GM12873 (cell line): ENCODE results near the gene CNKSR3.

Experiments used
- TF ChIP-seq, protein P1 (sequence below): IDR thresholded peaks from 2 replicates; pipeline ENCODE4 v1.5.1; 2012; ENCODE audit warnings: low read depth, mild to moderate bottlenecking, moderate library complexity, low read length, control low read depth; ENCODE audit not compliant: insufficient read depth; ENCODE audit errors: missing control alignments

Gene CNKSR3

DNA sequence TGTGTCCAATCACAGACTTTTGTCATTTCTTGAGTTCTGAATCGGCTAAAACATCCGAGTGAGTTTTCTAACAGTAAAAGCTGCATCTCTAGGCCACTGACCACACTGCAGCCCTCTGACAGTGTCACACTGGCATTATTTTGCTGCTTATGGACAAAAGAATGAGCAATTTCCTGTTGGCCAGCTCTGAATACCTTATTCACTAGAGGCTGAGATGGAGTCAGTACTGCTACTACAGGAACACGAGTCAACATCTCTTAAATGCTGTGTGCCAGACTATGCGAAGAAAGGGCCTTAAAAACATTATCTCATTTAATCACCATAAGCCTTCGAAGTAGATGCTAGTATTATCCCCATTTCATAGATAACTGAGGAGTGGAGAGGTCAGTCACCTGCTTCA, 111.4 kb downstream of the CNKSR3 start:
- TF ChIP-seq, protein P1, sequence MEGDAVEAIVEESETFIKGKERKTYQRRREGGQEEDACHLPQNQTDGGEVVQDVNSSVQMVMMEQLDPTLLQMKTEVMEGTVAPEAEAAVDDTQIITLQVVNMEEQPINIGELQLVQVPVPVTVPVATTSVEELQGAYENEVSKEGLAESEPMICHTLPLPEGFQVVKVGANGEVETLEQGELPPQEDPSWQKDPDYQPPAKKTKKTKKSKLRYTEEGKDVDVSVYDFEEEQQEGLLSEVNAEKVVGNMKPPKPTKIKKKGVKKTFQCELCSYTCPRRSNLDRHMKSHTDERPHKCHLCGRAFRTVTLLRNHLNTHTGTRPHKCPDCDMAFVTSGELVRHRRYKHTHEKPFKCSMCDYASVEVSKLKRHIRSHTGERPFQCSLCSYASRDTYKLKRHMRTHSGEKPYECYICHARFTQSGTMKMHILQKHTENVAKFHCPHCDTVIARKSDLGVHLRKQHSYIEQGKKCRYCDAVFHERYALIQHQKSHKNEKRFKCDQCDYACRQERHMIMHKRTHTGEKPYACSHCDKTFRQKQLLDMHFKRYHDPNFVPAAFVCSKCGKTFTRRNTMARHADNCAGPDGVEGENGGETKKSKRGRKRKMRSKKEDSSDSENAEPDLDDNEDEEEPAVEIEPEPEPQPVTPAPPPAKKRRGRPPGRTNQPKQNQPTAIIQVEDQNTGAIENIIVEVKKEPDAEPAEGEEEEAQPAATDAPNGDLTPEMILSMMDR, result no peak

DNA sequence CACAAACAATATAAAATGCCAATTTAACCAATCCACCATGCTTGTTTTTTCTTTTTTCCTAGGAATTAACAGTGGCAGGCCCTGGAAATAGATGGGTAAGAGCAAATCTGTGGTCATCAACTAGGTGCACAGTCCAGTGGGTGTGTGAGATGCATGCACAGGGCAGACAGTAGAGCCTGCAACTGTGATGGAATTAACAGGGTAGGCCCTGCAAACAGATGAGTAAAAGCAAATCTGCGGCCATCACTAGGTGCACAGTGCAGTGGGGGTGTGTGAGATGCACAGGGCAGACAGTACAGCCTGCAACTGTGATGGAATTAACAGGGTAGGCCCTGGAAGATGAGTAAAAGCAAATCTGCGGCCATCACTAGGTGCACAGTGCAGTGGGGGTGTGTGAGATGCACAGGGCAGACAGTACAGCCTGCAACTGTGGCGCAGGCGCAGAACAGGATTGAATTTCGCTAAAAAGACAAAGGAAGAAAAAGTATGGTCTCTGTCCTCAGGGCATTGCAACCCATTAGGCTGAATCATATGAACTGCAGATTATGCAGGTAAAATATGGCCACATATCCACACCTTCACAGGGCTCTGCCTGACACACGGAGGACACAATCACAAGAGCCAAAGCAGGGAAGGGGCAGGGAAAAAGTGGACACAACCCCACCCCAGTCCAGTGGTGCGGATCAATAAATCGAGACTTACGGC, 112.8 kb downstream of the CNKSR3 start:
- TF ChIP-seq, protein P1, result no peak

DNA sequence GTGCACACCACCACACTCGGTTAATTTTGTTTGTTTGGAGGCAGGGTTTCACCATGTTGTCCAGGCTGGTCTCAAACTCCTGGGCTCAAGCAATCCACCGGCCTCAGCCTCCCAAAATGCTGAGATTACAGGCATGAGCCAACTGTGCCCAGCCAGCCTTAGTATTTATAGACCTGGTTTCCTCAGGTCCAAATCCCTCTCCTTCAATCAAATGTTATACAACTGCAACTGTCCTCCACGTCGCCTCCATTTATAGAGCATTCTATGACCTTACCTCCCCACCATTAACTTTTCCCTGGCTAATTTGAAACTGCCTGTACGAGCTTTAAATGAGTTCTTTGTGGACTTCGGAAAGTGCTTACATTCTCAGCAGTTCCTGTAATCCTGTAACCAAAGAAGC, 114.6 kb downstream of the CNKSR3 start:
- TF ChIP-seq, protein P1, result no peak

DNA sequence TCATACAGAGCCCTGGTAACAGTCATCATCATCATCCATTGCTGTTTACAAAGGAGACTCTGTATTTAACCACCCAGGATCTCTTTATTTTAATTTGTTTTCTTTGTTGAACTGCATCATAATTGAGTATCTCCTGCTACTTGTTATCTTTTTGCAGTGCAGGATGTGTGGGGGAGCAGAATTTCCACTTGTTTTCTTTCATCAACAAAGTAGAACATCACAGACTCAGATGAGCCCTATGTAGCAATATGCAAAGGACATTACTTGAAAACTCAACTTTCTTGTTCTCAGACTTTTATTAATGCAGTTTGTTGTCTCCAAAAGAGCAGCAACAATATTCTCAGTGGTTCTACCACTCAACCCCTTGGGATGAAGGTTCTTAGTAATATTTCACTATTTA, 115.2 kb downstream of the CNKSR3 start:
- TF ChIP-seq, protein P1, result no peak

DNA sequence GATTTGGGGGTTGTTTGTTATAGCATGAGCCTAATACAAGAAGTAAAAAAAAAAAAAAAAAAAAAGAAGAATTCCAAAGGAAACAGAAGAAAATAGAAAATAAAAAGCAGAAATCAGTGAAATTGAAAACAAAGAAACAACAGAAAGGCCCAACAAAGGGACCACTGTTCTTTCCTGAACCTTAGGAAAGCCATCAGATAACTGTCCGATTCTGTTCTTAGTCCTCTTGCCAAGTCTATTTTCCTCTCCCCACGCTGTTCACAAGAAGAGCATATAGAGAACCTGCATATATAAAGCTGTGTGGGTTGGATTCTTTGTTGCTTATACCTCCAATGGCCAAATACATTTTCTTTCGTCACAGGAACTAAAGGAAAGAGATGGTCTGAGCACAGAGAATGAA, 115.9 kb downstream of the CNKSR3 start:
- TF ChIP-seq, protein P1, result no peak

DNA sequence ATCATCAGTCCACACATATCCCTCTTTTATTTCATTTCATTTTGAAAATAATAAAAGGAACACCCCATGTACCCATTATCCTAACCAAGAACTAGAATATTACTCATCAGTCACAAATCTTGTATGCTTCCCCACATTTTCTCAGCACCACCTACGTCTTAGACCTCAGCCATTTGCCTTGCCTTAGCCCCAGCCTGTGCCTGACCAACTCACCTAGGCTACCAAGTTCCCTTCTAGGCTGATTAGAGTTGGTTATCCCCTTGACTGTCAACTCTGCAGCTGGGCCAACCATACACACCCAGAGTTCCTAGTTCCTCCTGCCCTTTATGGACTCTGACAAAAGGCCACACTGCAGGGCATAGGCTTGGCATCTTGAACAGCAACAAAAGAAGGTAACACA, 120.5 kb downstream of the CNKSR3 start:
- TF ChIP-seq, protein P1, result no peak

DNA sequence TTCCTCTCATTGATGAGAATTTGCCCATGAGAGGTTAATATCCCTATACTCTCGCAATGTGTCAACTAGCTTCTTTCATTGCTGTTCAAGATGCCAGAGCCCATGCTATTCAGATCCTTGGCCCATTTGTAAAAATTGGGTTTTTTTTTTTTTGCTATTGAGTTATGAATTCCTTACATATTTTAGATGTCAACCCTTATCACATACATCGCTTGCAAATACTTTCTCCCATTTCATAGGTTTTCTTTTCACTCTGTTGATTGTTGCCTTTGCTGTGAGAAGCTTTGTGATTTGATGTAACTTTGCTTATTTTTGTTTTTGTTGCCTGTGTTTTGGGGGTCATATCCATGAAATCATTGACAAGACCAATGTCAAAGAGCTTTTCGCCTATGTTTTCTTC, 121.7 kb downstream of the CNKSR3 start:
- TF ChIP-seq, protein P1, result no peak
